Upper lobe of left lung (tissue), 4 donors: ENCODE data around the gene HPDL.

Experiments
- EP300 ChIP-seq, 4 donors: sonication (generic); formaldehyde crosslinking; IDR thresholded peaks; one replicate each; pipeline ENCODE4 v1.5.1; 2017; ENCODE audit warnings: antibody characterized with exemption in 4 of 4, control low read depth in 2 of 4
- POLR2A ChIP-seq, 4 donors: fragments of 450-650 bp; IDR thresholded peaks; one replicate each; pipeline ENCODE4 v1.5.1; 2016 to 2017; ENCODE audit warnings: antibody characterized with exemption in 4 of 4, mild to moderate bottlenecking in 2 of 4
- POLR2AphosphoS5 ChIP-seq, 2 donors: sonication (generic); formaldehyde crosslinking; IDR thresholded peaks; one replicate each; pipeline ENCODE4 v1.5.1; 2017; ENCODE audit warnings: antibody characterized with exemption in 2 of 2
- TF ChIP-seq, protein P1 (sequence below), 6 experiments: fragments of 450-650 bp in 4 of 6; fragments of 200-600 bp in 2 of 6; sonication (generic) in 2 of 6; IDR thresholded peaks; one replicate each; pipeline ENCODE4 v1.5.1; 2016 to 2019; ENCODE audit warnings: antibody characterized with exemption in 6 of 6

DNA sequence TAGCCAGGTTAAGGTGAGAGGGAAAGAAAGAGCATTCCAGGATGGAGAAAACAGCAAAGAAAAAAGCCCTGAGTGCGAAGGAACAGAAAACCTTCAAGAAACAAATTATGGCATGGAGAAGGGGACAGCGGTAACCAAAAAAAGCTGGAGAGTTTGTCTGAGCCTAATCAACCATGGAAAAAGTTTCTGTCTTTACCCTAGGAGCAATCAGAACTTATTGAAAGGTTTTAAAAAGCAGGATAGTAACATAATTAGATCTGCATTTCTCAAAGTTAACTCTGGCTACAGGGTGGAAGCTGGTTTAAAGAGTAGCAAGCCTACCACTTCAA lies 26.1 kb upstream of the HPDL start:
- TF ChIP-seq, protein P1, sequence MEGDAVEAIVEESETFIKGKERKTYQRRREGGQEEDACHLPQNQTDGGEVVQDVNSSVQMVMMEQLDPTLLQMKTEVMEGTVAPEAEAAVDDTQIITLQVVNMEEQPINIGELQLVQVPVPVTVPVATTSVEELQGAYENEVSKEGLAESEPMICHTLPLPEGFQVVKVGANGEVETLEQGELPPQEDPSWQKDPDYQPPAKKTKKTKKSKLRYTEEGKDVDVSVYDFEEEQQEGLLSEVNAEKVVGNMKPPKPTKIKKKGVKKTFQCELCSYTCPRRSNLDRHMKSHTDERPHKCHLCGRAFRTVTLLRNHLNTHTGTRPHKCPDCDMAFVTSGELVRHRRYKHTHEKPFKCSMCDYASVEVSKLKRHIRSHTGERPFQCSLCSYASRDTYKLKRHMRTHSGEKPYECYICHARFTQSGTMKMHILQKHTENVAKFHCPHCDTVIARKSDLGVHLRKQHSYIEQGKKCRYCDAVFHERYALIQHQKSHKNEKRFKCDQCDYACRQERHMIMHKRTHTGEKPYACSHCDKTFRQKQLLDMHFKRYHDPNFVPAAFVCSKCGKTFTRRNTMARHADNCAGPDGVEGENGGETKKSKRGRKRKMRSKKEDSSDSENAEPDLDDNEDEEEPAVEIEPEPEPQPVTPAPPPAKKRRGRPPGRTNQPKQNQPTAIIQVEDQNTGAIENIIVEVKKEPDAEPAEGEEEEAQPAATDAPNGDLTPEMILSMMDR (IDR thresholded peaks at IDR 0.05): no peak
- no peak for TF ChIP-seq POLR2A (IDR thresholded peaks at IDR 0.05)
- TF ChIP-seq POLR2AphosphoS5 (IDR thresholded peaks at IDR 0.05): no peak
- TF ChIP-seq EP300 (IDR thresholded peaks at IDR 0.05): no peak
